NCI-H146 treated with DMSO at 0.1 percent for 48 hours (cell line): ENCODE measurements around the gene SLU7.

ENCODE experiments used
- DNase-seq: peaks from one replicate; lab custom pipeline; 2025; ENCODE audit not compliant: unreplicated experiment; lab: John Stamatoyannopoulos, UW

Gene SLU7

GRCh38 chr5:160369990-160370712 is 48.7 kb downstream of the SLU7 start, which contains the start of gene C1QTNF2:
Gene C1QTNF2, minus strand, starts transcription at chr5:160370626. Its CDS starts 15,615 bp downstream, at chr5:160355011.
- DNase-seq: no peak

GRCh38 chr5:160367885-160368284 is 51.0 kb downstream of the SLU7 start:
- DNase-seq: no peak

- DNase-seq: no peak
Observed at GRCh38 chr5:160367261-160367660, 51.6 kb downstream of the SLU7 start.

- no peak for DNase-seq
Observed at GRCh38 chr5:160366230-160366629, 52.7 kb downstream of the SLU7 start.

- DNase-seq: no peak
Observed at GRCh38 chr5:160363660-160364395, 55.1 kb downstream of the SLU7 start.

- DNase-seq: no peak
Observed at GRCh38 chr5:160363211-160363610, 55.7 kb downstream of the SLU7 start.

- DNase-seq: no peak
Observed at GRCh38 chr5:160361624-160362228, 57.2 kb downstream of the SLU7 start.

- DNase-seq: no peak
Observed at GRCh38 chr5:160360310-160360709, 58.6 kb downstream of the SLU7 start.

GRCh38 chr5:160359816-160360215 is 59.1 kb downstream of the SLU7 start:
- DNase-seq: no peak

- no peak for DNase-seq
Observed at GRCh38 chr5:160359242-160359641, 59.6 kb downstream of the SLU7 start.

GRCh38 chr5:160357861-160358411 is 60.9 kb downstream of the SLU7 start:
- DNase-seq: no peak

- DNase-seq: no peak
Observed at GRCh38 chr5:160357394-160357793, 61.5 kb downstream of the SLU7 start.

- DNase-seq: no peak
Observed at GRCh38 chr5:160356550-160357347, 62.1 kb downstream of the SLU7 start.

- DNase-seq: no peak
Observed at GRCh38 chr5:160354666-160355065, 64.2 kb downstream of the SLU7 start.

- DNase-seq: no peak
Observed at GRCh38 chr5:160353379-160353778, 65.5 kb downstream of the SLU7 start.

- DNase-seq: no peak
Observed at GRCh38 chr5:160352308-160352707, 66.6 kb downstream of the SLU7 start.
